Measurements from ENCODE around the gene LAD1. TPM values are rescaled to one million over a fixed set of nuclear protein-coding genes. Genes with fewer than 3 reads are reported as not detected.

LAD1 gene
- total RNA-seq, 2 donors from 2014 or later = 13.5 to 13.6 TPM

DNA sequence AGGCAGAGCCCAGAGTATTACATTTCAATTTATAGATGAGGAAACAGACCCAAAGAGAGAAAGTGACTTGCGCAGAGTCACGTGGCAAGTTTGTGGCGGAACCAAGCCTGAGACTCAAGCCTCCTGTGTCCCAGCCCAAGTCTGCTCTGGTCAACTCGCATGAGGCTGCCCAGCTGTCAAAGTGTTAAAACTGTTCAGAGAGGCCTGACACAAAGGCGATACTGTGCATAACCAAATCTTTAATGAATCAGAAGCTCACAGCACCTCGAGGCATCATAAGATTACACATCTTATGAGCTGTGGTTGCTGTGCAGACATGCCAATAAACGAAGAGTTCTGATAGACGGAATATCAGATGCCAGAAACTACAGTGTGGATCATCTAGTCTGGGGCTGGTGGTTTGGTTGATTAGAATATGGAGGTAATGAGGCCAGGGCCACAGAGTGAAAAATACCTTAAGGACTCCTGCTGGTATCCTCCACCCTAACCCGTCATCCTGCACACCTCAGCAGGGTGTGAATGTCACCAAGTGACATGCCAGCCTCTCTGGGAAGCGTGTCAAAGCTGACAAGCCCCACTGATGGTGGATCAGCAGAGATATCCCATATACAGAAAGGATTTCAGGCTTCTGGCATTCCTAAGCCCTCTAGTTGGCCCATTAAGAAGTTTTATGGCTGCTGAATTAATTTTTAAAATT, 63.8 kb downstream of the LAD1 start:
- H3K9ac ChIP-seq (ENCODE audit: extremely low read depth, low read length, poor library complexity, severe bottlenecking) = no peak overlapping the region
- 88 to 92% methylated on average over 8 to 10 of the region's 10 CpGs for WGBS, 2 experiments (ENCODE audit: insufficient coverage in 1 of 2, insufficient read length in 1 of 2)
- Mint-ChIP-seq H3K27me3 (ENCODE audit: insufficient read depth) (peaks cover 2% of the 10 kb centered on the region), H3K4me3 (no peak overlapping the region), H3K27ac (no peak overlapping the region), H3K9me3 (no peaks in the 10 kb centered on the region), H3K36me3 (ENCODE audit: low read depth) (no peaks in the 10 kb centered on the region), H3K4me1 (no peaks in the 10 kb centered on the region)
- no peak overlapping the region for H3K27ac ChIP-seq (ENCODE audit: low read depth, low read length)
- TF ChIP-seq, protein P1, sequence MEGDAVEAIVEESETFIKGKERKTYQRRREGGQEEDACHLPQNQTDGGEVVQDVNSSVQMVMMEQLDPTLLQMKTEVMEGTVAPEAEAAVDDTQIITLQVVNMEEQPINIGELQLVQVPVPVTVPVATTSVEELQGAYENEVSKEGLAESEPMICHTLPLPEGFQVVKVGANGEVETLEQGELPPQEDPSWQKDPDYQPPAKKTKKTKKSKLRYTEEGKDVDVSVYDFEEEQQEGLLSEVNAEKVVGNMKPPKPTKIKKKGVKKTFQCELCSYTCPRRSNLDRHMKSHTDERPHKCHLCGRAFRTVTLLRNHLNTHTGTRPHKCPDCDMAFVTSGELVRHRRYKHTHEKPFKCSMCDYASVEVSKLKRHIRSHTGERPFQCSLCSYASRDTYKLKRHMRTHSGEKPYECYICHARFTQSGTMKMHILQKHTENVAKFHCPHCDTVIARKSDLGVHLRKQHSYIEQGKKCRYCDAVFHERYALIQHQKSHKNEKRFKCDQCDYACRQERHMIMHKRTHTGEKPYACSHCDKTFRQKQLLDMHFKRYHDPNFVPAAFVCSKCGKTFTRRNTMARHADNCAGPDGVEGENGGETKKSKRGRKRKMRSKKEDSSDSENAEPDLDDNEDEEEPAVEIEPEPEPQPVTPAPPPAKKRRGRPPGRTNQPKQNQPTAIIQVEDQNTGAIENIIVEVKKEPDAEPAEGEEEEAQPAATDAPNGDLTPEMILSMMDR (conservative IDR thresholded peaks at IDR 0.05) = no peak
- H3K36me3 ChIP-seq (ENCODE audit: control insufficient read depth, insufficient read depth, low read length) = no peaks in the 10 kb centered on the region
- no peak for DNase-seq
- no peaks in the 10 kb centered on the region for H3K4me1 ChIP-seq (ENCODE audit: control insufficient read depth, insufficient read depth, low read length)
- no peaks in the 10 kb centered on the region for H3K9me3 ChIP-seq (ENCODE audit: control insufficient read depth, low read length)
- no peak overlapping the region for H3K4me3 ChIP-seq (ENCODE audit: low read length)
- no peaks in the 10 kb centered on the region for H3K27me3 ChIP-seq (ENCODE audit: control insufficient read depth, insufficient read depth, low read length, poor library complexity, severe bottlenecking)

DNA sequence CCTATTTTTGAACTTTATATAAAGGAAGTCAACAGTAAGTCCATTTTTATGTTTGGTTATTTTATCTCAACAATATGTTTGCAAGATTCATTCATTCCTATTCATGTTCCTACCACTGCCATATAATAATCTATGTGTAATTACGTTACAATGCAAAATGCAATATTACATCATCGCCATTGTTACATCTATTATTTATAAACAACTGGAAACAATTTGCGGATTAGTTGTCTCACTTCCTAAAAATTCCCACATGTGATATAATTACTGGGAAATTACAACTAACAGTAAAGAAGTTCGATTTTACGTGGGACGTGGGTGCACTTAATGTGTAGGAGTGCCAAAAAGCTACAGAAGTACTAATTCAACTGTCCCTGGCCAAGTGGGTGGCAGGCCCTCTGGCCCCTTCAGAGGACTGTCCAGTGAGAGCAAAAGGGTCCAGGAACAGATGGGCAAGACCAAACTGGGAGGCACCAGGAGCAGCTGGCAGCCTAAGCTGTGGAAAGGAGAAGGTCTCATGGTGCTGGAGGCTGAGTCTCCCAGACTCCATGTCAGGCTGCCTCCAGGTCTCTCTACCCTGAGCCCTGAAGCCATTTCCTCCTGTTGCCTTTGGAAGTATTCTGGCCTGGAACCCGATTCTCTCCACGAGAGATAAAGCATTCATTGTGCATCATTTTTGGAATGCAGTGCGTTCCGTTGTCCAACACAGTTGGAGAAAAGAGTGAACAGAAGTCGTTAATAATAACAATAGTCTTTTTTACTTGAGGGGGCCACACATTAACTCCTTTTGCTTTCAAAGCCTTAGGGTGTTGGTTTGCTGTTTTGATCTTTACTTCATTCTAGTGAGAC, 64.6 kb downstream of the LAD1 start:
- no peaks in the 10 kb centered on the region for H3K4me1 Mint-ChIP-seq
- Histone ChIP-seq H3K27ac (ENCODE audit: low read depth, low read length) (no peak overlapping the region), H3K9ac (ENCODE audit: extremely low read depth, low read length, poor library complexity, severe bottlenecking) (no peak overlapping the region), H3K4me3 (ENCODE audit: low read length) (no peak overlapping the region), H3K36me3 (ENCODE audit: control insufficient read depth, insufficient read depth, low read length) (no peaks in the 10 kb centered on the region), H3K9me3 (ENCODE audit: control insufficient read depth, low read length) (no peaks in the 10 kb centered on the region), H3K27me3 (ENCODE audit: control insufficient read depth, insufficient read depth, low read length, poor library complexity, severe bottlenecking) (no peaks in the 10 kb centered on the region), H3K4me1 (ENCODE audit: control insufficient read depth, insufficient read depth, low read length) (no peaks in the 10 kb centered on the region)
- peaks cover 2% of the 10 kb centered on the region for H3K27me3 Mint-ChIP-seq (ENCODE audit: insufficient read depth)
- WGBS, 2 experiments (ENCODE audit: insufficient coverage in 1 of 2, insufficient read length in 1 of 2) = 86 to 92% methylated on average over 11 of the region's 11 CpGs
- TF ChIP-seq, protein P1 (conservative IDR thresholded peaks at IDR 0.05) = no peak
- H3K36me3 Mint-ChIP-seq (ENCODE audit: low read depth) = no peaks in the 10 kb centered on the region
- no peak overlapping the region for H3K4me3 Mint-ChIP-seq
- H3K9me3 Mint-ChIP-seq = no peaks in the 10 kb centered on the region
- H3K27ac Mint-ChIP-seq = no peak overlapping the region
- no peak for DNase-seq

DNA sequence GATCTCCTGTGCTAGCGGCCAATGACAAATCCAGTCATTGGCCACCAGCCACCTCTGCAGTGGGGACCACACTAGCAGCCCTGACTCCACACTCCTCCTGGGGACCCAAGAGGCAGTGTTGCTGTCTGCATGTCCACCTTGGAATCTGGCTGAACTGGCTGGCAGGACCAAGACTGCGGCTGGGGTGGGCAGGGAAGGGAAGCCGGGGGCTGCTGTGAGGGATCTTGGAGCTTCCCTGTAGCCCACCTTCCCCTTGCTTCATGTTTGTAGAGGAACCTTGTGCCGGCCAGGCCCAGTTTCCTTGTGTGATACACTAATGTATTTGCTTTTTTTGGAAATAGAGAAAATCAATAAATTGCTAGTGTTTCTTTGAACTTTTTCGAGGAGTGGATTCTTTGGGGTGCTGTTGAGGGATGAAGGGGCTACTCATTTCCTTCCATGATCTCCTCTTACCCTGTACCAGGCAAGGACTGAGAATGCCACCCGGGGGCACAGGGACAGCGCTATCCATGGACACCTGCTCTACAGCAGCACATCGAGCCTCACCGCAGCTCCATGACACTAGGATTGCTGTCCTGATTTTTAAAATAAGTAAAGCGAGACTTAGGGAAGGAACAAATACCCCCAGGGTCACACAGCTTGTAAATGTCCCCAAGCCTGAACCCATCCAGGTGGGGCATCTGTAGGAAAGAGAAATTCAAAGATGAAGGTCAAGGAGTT, 66.3 kb downstream of the LAD1 start:
- no peaks in the 10 kb centered on the region for H3K36me3 Mint-ChIP-seq (ENCODE audit: low read depth)
- H3K27ac ChIP-seq (ENCODE audit: low read depth, low read length) = no peak overlapping the region
- H3K4me3 Mint-ChIP-seq = no peak overlapping the region
- WGBS, 2 experiments (ENCODE audit: insufficient coverage in 1 of 2, insufficient read length in 1 of 2) = 92 to 95% methylated on average over 7 to 10 of the region's 10 CpGs
- H3K27me3 Mint-ChIP-seq (ENCODE audit: insufficient read depth) = no peaks in the 10 kb centered on the region
- TF ChIP-seq, protein P1 (conservative IDR thresholded peaks at IDR 0.05) = no peak
- DNase-seq = no peak
- H3K9ac ChIP-seq (ENCODE audit: extremely low read depth, low read length, poor library complexity, severe bottlenecking) = no peak overlapping the region
- no peak overlapping the region for H3K4me3 ChIP-seq (ENCODE audit: low read length)
- H3K9me3 Mint-ChIP-seq = no peaks in the 10 kb centered on the region
- H3K4me1 Mint-ChIP-seq = peaks cover 7% of the 10 kb centered on the region
- no peaks in the 10 kb centered on the region for H3K9me3 ChIP-seq (ENCODE audit: control insufficient read depth, low read length)
- no peak overlapping the region for H3K27ac Mint-ChIP-seq
- no peaks in the 10 kb centered on the region for H3K36me3 ChIP-seq (ENCODE audit: control insufficient read depth, insufficient read depth, low read length)
- H3K4me1 ChIP-seq (ENCODE audit: control insufficient read depth, insufficient read depth, low read length) = peaks cover 14% of the 10 kb centered on the region
- H3K27me3 ChIP-seq (ENCODE audit: control insufficient read depth, insufficient read depth, low read length, poor library complexity, severe bottlenecking) = no peaks in the 10 kb centered on the region

All from endodermal cell (in vitro differentiated cells).